HG02678 (cell line): ENCODE data around the gene EGFLAM.
"Not testable (repeated sequence)": the region's sequence is repeated elsewhere in the genome, so short reads cannot be mapped to it uniquely, and the experiment has no call there.

Experiments used
- ATAC-seq: cut with Tn5 transposase; IDR thresholded peaks from one replicate; pipeline ENCODE4 v1.9.1; 2021; ENCODE audit warnings: mild to moderate bottlenecking, moderate library complexity; ENCODE audit not compliant: unreplicated experiment

EGFLAM gene

GRCh38 chr5:38323645-38324295 lies 65.4 kb downstream of the EGFLAM start:
- no peak for ATAC-seq

DNA sequence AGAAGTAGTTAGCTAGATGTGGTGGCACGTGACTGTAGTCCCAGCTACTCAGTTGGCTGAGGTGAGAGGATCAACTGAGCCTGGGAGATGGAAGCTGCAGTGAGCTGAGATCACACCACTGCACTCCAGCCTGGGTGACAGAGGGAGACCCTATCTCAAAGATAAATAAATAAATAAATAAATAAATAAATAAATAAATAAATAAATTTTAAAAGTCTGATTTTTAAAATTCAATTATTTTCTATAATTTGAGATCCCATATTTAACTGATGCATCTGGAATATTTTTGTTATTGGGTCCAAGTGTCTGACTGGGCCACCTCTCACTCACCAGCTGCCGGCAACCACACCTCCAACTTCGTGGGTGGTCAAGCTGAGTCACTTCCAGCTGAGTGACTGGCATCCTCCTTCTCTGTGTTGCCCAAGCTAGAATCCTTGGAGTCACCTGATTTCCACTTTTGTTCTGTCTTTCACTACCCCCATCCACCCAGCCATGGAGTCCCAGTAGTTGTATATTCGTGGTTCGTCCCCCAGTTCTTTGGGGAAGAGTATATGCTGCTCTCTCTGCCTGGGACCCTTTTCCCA lies 70.9 kb downstream of the EGFLAM start:
- ATAC-seq: no peak

- no peak for ATAC-seq
Observed at GRCh38 chr5:38330207-38330606, 71.8 kb downstream of the EGFLAM start.

DNA sequence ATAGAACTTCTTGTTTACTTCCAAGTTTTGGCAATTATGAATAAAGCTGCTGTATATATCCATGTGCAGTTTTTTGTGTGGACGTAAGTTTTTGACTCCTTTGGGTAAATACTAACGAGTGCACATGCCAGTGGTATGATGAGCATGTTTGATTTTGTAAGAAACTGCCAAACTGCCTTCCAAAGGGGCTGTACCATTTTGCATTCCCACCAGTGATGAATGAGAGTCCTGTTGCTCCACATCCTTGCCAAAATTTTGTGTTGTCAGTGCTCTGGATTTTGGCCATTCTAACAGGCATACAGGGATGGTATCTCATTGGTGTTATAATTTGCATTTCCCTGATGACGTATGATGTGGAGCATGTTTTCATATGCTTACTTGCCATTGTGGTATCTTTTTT lies 73.5 kb downstream of the EGFLAM start:
- no peak for ATAC-seq

- ATAC-seq: not testable (repeated sequence)
Observed at GRCh38 chr5:38333181-38333580, 74.8 kb downstream of the EGFLAM start.

- ATAC-seq: no peak
Observed at GRCh38 chr5:38338455-38338854, 80.1 kb downstream of the EGFLAM start.

DNA sequence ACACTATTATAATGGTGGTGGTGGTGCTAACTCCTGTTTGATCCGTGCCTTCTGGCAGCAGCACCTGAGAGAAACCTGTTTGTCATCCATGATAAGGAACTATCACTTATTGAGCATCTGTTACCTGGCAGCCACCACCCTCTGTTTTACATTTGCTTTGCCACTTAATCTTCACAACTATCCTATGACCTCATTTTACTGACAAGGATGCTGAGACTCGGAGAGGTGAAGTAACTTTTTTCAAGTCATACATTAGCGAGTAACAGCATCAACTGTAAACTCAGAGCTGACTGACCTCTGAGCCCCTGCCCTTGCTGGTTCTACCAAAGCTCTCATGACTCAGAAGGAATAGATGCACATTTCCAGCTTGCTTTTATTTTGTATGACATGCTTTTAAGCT lies 81.1 kb downstream of the EGFLAM start:
- no peak for ATAC-seq

DNA sequence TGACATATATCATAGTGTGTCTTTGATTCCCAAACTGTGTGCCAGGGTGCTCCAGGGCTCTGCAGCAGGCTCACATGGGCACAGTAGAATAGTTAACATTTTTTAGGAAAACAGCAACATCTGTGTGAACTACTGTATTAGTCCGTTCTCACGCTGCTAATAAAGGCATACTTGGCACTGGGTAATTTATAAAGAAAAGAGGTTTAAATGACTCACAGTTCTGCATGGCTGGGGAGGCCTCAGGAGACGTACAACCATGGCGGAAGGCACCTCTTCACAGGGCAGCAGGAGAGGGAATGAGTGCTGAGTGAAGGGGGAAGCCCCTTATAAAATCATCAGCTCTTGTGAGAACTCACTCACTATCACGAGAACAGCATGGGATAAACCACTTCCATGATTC lies 82.7 kb downstream of the EGFLAM start:
- no peak for ATAC-seq

GRCh38 chr5:38341641-38342040 lies 83.3 kb downstream of the EGFLAM start:
- ATAC-seq: no peak

- no peak for ATAC-seq
Observed at GRCh38 chr5:38342261-38342660, 83.9 kb downstream of the EGFLAM start.

GRCh38 chr5:38344891-38345290 lies 86.5 kb downstream of the EGFLAM start:
- ATAC-seq: no peak

- ATAC-seq: no peak
Observed at GRCh38 chr5:38346593-38346992, 88.2 kb downstream of the EGFLAM start.

DNA sequence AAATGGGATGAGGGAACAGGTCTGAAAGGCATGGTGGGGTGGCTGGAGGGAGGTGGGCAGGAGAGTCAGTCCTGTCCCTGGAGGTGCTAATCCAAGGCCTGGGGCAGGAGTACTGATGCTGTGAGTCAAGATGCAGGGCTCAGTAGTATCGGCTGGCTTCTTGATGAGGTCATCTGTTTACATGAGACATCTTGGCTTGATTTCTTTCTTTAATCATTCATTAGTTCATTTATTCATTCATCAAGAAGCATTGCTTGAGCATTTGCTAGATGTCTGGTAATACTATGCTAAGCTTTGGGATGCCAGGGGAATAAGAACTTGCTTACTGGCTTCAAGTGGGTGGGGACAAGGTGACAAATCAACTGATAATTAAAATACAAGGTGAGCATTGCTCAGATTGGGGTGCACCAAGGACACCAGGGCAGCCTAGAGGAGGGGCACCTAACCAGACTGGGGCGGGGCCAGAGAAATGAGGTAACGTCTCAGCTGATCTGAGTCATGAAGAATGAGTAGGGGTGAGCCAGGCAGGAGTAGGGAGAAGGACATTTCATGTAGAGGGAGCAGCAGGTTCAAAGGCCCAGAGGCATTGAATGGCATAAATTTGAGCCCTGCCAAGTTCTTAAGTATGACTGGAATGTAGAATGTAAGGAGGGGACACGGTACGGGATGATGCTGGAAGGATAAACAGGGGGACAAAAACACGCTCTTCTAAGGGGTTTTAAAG lies 88.8 kb downstream of the EGFLAM start:
- ATAC-seq: no peak

- no peak for ATAC-seq
Observed at GRCh38 chr5:38347896-38348295, 89.5 kb downstream of the EGFLAM start.

GRCh38 chr5:38360323-38361061 lies 102.1 kb downstream of the EGFLAM start:
- ATAC-seq: no peak

DNA sequence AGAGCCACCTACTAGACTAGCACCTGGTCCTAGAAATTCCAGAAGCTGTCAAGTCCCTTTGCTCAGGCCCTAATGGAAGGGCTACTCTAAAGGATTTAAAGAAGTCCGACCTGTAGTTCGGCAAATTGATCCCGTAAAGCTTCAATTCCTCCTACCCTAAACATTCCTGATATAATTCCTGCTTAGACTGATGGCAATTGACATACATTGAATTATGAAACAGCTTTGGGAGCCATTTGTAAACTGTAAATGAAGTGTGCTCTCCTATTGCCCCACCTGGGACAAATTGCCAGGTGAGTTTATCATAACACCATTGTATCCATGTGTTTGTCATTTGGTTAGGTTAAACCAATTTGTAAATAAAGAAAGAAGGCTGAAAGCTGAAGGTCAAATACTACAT lies 104.4 kb downstream of the EGFLAM start:
- ATAC-seq: no peak

- no peak for ATAC-seq
Observed at GRCh38 chr5:38364825-38365224, 106.5 kb downstream of the EGFLAM start.

- no peak for ATAC-seq
Observed at GRCh38 chr5:38367410-38367809, 109.1 kb downstream of the EGFLAM start.

- no peak for ATAC-seq
Observed at GRCh38 chr5:38367966-38368365, 109.6 kb downstream of the EGFLAM start.

DNA sequence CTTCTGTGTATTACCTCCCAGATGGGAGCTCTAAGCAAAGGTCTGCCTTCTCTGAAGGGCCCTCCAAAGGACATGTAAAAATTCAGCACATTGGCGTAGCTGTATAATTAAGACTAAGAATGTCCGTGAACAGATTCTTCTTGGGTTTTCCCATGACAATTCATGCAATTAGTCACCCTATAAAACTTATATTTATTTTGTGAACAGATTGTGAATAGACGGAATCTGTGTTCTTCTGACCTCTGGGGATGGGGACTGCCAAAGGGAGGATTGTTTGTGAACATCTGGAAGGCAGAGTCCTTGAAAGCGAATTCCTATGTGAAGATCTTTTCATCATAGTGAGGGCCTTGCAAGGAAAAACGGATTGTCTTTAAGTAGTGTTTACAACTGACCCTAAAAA lies 111.3 kb downstream of the EGFLAM start:
- ATAC-seq: no peak

DNA sequence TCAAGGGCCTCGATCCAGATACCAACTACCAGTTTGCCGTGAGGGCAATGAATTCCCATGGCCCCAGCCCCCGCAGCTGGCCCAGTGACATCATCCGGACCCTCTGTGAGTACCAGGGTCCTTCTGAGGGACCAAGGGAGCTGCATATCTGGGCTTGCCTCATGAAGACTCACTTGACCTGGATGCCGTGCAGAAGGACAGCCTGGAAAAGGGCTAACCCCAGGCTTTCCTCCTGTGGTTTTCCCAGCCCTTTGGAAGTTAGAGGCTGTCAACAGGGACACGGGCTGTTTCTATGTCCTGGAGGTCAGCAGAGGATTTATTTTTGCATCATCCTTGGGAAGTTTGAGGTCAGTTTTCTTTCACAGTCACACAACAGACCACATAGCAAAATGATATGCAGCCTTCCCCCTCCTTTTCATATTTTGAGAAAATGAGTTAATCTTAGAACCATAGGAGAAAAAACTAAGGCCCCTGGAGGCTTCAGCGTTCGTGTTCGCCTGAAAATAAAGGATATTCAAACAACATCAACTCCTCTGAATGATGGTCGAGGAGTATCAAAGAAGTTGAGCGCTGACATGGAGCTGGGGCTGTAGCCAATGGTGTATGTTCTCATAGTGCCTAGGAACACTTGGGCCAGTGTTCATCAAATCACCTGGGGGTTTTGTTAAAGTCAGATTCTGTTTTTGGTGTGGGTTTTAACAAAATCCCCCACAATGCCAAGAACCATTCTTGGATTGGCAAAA lies 112.2 kb downstream of the EGFLAM start:
- no peak for ATAC-seq
